ENCODE data around the gene LGR6.
"Not testable (repeated sequence)": the region's sequence is repeated elsewhere in the genome, so short reads cannot be mapped to it uniquely, and the experiment has no call there.

The LGR6 gene

DNA sequence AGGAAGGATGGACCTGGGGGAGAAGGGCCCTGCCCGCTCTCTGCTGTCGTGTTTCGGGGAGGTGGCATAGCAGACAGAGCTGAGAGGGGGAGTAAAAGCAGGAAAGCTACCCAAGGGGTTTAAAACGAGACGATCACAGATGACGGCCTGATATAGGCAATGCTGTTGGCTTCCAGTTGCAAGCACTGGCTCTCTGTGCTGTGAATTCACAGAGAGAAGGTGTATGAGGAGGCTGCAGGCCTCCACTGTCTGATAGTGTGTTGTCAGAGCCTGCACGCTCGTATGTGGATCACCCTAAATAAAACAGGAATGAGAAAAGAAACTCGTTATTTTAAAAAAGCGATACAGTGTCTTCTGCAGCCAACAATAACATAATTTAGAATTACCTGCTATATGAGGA is 57.4 kb downstream of the LGR6 start:
- no peak overlapping the region for H3K4me3 ChIP-seq (ENCODE audit: low read length)
- TF ChIP-seq, protein P1, sequence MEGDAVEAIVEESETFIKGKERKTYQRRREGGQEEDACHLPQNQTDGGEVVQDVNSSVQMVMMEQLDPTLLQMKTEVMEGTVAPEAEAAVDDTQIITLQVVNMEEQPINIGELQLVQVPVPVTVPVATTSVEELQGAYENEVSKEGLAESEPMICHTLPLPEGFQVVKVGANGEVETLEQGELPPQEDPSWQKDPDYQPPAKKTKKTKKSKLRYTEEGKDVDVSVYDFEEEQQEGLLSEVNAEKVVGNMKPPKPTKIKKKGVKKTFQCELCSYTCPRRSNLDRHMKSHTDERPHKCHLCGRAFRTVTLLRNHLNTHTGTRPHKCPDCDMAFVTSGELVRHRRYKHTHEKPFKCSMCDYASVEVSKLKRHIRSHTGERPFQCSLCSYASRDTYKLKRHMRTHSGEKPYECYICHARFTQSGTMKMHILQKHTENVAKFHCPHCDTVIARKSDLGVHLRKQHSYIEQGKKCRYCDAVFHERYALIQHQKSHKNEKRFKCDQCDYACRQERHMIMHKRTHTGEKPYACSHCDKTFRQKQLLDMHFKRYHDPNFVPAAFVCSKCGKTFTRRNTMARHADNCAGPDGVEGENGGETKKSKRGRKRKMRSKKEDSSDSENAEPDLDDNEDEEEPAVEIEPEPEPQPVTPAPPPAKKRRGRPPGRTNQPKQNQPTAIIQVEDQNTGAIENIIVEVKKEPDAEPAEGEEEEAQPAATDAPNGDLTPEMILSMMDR (conservative IDR thresholded peaks at IDR 0.05; ENCODE audit: low read length), result no peak
- no peak for DNase-seq (ENCODE audit: low read depth)

DNA sequence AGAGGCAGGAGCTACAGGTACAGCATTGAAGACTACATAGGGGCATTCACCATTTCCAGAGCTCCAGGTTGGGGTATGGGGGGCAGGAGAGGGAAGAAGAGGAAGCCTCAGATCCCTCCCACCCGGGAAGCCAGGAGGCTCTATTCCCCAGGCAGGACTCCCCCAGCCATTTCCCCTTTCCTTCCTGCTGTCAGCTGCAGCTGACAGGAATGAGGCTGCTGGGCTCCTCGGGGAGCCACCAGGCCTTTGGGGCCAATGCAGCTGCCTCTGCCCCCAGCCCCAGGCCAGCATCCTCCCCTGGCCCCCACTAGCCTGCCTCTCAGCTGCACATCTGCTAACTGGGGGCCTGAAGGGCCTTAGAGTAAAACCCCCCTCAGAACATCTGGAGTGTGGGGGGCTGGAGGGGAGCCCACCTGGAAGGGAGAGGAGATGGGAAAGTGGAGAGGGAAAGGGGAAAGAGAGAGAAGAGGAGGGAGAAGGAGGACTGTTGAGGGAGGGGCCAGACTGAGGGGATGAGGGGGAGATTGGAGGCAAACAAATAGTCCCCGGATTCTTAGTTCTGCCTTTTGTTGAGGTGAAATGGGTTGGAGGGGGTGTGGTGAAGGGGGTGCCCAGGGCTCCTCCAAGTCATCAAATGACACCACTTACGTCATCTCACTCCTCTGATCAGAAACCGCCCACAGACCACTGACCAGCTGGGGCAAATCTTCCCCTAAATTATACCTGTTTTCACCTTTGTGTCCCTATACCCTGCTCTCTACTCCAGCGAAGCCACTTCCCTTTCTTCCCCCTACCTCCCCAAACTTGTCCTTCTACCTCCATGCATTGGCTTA is 58.0 kb downstream of the LGR6 start:
- no peak for DNase-seq (ENCODE audit: low read depth)
- H3K4me3 ChIP-seq (ENCODE audit: low read length), result no peak overlapping the region
- TF ChIP-seq, protein P1 (conservative IDR thresholded peaks at IDR 0.05; ENCODE audit: low read length), result no peak

DNA sequence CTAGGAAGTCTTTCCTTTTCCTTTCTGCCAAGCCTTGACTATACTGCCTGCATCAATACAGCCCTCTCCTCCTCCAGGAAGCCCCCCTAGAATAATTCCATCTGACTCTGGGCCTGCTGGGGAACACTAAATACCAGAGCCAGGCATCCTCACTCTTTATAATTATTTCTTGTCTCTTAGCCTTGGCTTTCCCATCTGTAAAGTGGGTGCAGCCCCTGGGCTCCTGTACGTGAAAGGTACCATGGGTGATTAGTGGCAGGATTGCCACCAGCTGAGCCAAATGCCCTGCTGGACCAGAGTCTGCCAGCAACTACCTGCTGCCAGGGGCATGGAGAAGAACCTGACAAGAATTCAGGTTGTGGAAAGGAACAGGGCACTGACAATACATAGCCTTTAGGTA is 58.7 kb downstream of the LGR6 start:
- no peak overlapping the region for H3K4me3 ChIP-seq (ENCODE audit: low read length)
- TF ChIP-seq, protein P1 (conservative IDR thresholded peaks at IDR 0.05; ENCODE audit: low read length), result no peak
- DNase-seq (ENCODE audit: low read depth), result no peak

DNA sequence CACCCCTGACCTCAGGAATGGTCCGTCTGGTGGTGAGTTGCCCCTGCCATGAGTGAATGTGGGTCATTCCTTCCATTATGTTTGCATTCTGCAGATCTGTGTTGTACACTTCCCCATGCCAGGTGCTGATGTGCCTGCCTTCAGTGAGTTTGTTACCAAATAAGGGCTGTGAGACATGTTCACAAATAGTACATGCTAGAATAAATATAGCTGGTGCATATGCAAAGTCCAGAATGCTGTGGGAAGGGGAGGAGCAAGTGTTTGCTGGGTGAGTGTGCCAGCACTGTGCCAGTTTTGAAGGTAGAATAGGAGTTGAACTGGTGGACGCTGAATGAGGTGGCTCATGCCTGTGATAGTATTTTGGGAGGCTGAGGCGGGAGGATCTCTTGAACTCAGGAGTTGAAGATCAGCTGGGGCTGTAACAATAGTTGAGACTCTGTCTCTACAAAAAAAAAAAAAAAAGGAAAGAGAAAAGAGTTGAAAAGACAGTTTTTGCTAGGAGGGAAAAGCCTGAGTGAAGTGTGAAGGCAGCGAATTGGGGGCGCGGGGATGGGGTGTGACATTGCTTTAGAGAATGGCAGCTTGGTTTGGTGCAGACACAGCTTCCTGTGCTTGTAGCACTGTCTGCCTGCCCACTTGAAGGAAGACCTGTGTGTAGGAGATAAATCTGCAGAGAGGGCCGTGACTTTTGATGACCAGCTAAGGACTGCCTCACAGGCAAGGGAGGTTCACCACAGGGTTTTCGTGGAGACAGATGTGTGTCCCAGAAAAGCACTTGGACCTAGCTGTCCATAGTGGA is 61.1 kb downstream of the LGR6 start:
- DNase-seq (ENCODE audit: low read depth), result no peak
- no peak overlapping the region for H3K4me3 ChIP-seq (ENCODE audit: low read length)
- TF ChIP-seq, protein P1 (conservative IDR thresholded peaks at IDR 0.05; ENCODE audit: low read length), result no peak

DNA sequence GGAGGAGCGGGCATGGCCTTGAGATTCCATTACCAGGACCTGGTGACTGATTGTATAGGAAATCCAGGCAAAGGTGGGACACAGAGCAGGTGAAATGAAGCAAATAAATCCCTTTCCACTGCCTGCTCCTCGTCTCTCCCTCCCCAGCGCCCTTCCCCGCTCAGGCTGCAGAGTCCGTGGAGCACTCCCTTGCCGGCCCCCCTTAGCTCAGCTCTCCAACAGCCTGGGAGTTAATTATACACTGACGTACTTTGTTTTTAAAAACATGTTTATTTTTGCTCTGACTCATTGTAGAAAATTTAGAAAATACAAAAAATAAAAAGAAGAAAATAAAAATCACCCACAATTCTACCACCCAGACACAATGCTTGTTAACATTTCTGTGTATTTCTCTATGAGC is 61.7 kb downstream of the LGR6 start:
- TF ChIP-seq, protein P1 (conservative IDR thresholded peaks at IDR 0.05; ENCODE audit: low read length), result no peak
- no peak for DNase-seq (ENCODE audit: low read depth)

DNA sequence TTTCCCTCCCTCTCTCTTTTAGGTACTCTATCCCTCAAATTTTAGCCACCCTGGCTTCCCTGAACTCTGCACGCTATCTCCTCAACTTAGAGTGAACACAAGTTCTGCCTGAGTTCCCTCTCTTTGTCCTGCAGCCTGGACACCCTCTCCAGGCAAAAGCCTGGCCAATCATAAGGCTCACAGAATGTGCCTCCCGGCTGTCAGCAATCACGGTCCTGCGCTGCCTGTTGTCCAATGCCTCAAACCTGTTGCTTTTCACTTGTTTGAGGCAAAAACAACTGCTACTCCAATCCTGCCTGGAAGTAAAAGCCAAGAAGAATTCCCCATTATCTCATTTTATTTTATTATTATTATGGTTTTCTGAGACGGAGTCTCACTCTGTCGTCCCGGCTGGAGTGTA is 66.1 kb downstream of the LGR6 start:
- TF ChIP-seq, protein P1 (conservative IDR thresholded peaks at IDR 0.05; ENCODE audit: low read length), result no peak
- no peak for DNase-seq (ENCODE audit: low read depth)
- no peak overlapping the region for H3K4me3 ChIP-seq (ENCODE audit: low read length)

More for the DNA sequence above, 61.7 kb downstream of the LGR6 start:
- no peak overlapping the region for H3K4me3 ChIP-seq (ENCODE audit: low read length)

DNA sequence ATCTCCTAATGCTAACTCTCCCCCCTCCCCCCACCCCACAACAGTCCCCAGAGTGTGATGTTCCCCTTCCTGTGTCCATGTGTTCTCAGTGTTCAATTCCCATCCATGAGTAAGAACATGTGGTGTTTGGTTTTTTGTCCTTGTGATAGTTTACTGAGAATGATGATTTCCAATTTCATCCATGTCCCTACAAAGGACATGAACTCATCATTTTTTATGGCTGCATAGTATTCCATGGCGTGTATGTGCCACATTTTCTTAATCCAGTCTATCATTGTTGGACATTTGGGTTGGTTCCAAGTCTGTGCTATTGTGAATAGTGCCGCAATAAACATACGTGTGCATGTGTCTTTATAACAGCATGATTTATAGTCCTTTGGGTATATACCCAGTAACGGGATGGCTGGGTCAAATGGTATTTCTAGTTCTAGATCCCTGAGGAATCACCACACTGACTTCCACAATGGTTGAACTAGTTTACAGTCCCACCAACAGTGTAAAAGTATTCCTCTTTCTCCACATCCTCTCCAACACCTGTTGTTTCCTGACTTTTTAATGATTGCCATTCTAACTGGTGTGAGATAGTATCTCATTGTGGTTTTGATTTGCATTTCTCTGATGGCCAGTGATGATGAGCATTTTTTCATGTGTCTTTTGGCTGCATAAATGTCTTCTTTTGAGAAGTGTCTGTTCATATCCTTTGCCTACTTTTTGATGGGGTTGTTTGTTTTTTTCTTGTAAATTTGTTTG is 67.8 kb downstream of the LGR6 start:
- not testable (repeated sequence) for DNase-seq (ENCODE audit: low read depth)

More for the DNA sequence above, 67.8 kb downstream of the LGR6 start:
- H3K4me3 ChIP-seq (ENCODE audit: low read length), result not testable (repeated sequence)

Measured in AG10803 (cell line).